ENCODE results near the gene CARHSP1. TPM values are rescaled to one million over a fixed set of nuclear protein-coding genes. Genes with fewer than 3 reads are reported as not detected.
A peak's percentile ranks its signal among the peaks of the same experiment; 100 is the strongest.
"Not testable (repeated sequence)": the region's sequence is repeated elsewhere in the genome, so short reads cannot be mapped to it uniquely, and the experiment has no call there.

Gene CARHSP1
- total RNA-seq, 1 experiment from 2014 or later = 79.7 TPM

GRCh38 chr16:8872071-8872470 lies 3.3 kb upstream of the CARHSP1 start:
- no peak for TF ChIP-seq ELF1 (IDR thresholded peaks at IDR 0.05; ENCODE audit: borderline replicate concordance, low read depth)
- no peak for TF ChIP-seq EZH2phosphoT487 (IDR thresholded peaks at IDR 0.05; ENCODE audit: borderline replicate concordance)
- no peak for TF ChIP-seq MAX (IDR thresholded peaks at IDR 0.05)
- no peak for TF ChIP-seq REST (IDR thresholded peaks at IDR 0.05; ENCODE audit: low read depth)
- no peak for TF ChIP-seq EZH2 (IDR thresholded peaks at IDR 0.05)
- no peak for TF ChIP-seq ZNF274 (IDR thresholded peaks at IDR 0.05; ENCODE audit: low read depth, low read length)
- TF ChIP-seq POLR2A (IDR thresholded peaks at IDR 0.05; ENCODE audit: borderline replicate concordance, extremely low read depth, insufficient read depth, insufficient read length) = no peak
- TF ChIP-seq EGR1 (IDR thresholded peaks at IDR 0.05; ENCODE audit: low read depth) = no peak
- TF ChIP-seq CTCF (IDR thresholded peaks at IDR 0.05 in 2 of 3, conservative IDR thresholded peaks at IDR 0.05 in 1 of 3; ENCODE audit: borderline replicate concordance in 1 of 3, insufficient read depth in 1 of 3, low read depth in 2 of 3, low read length in 2 of 3) = no peak
- no peak for TF ChIP-seq CEBPB (IDR thresholded peaks at IDR 0.05; ENCODE audit: low read depth)
- no peak for TF ChIP-seq ZFX (IDR thresholded peaks at IDR 0.05)
- Histone ChIP-seq H3K4me2 (ENCODE audit: low read length) (no peak overlapping the region), H2AFZ (ENCODE audit: low read depth, low read length, poor library complexity, severe bottlenecking) (no peak overlapping the region), H3K9me2 (ENCODE audit: insufficient read depth) (no peaks in the 10 kb centered on the region), H3K79me2 (ENCODE audit: insufficient read depth, low read length) (peaks cover 12% of the 10 kb centered on the region), H3K27ac (ENCODE audit: low read depth, low read length) (no peak overlapping the region), H3K4me3 (replicated peaks in 1 of 2; ENCODE audit: low read depth in 1 of 2, low read length in 2 of 2) (no peak overlapping the region), H3K27me3 (ENCODE audit: insufficient read depth, low read length) (no peaks in the 10 kb centered on the region), H3K4me1 (ENCODE audit: control insufficient read depth in 1 of 2, insufficient read depth in 2 of 2, low read length in 2 of 2) (peaks cover 27 to 37% of the 10 kb centered on the region in 2 experiments), H3K9me3 (ENCODE audit: control insufficient read depth in 1 of 2, insufficient read depth in 1 of 2, low read depth in 1 of 2, low read length in 2 of 2) (no peaks in the 10 kb centered on the region), H3K36me3 (ENCODE audit: control insufficient read depth in 1 of 2, insufficient read depth in 2 of 2, low read length in 2 of 2) (no peaks in the 10 kb centered on the region), H4K20me1 (ENCODE audit: insufficient read depth) (no peaks in the 10 kb centered on the region; the same call in 1 of the 2 replicates), H3K9ac (ENCODE audit: low read length) (no peak overlapping the region)
- ChIA-PET POLR2A (no interaction called here), RAD21 (ENCODE audit: low non-redundant PET in 1 of 2, low total read pairs in 2 of 2, uncharacterized antibody in 2 of 2, unreplicated experiment in 2 of 2) (no interaction called here), CTCF (no interaction called here)
- BruUV-seq (replicated peaks) = no TSS peak
- ATAC-seq = no peak
- DNase-seq (ENCODE audit: low read depth, low spot score) = no peak
- intact Hi-C loops (cut with micrococcal nuclease) = no loop called here

GRCh38 chr16:8869988-8870241 lies 1.1 kb upstream of the CARHSP1 start:
- ATAC-seq; H3K4me3 ChIP-seq (replicated peaks in 1 of 2; ENCODE audit: low read depth in 1 of 2, low read length in 2 of 2); H3K36me3 ChIP-seq (ENCODE audit: control insufficient read depth in 1 of 2, insufficient read depth in 2 of 2, low read length in 2 of 2); DNase-seq (ENCODE audit: low read depth, low spot score); POLR2A ChIA-PET; H3K9me3 ChIP-seq (ENCODE audit: control insufficient read depth in 1 of 2, insufficient read depth in 1 of 2, low read depth in 1 of 2, low read length in 2 of 2); H3K9me2 ChIP-seq (ENCODE audit: insufficient read depth); H2AFZ ChIP-seq (ENCODE audit: low read depth, low read length, poor library complexity, severe bottlenecking); intact Hi-C loops (cut with micrococcal nuclease); H3K27me3 ChIP-seq (ENCODE audit: insufficient read depth, low read length); RAD21 ChIA-PET (ENCODE audit: low non-redundant PET in 1 of 2, low total read pairs in 2 of 2, uncharacterized antibody in 2 of 2, unreplicated experiment in 2 of 2); BruUV-seq (replicated peaks); H4K20me1 ChIP-seq (ENCODE audit: insufficient read depth); H3K9ac ChIP-seq (ENCODE audit: low read length): not testable (repeated sequence)
- CTCF ChIA-PET = interaction anchor here (1.0 to 4.0 kb wide), 2 partner anchors 10 to 67 kb away, joined by 3 to 38 read pairs; partner anchors contain the start of gene LITAFD
- Histone ChIP-seq H3K4me2 (ENCODE audit: low read length) (peak overlapping the region; percentile 88; the same call in 1 of the 2 replicates), H3K4me1 (ENCODE audit: control insufficient read depth in 1 of 2, insufficient read depth in 2 of 2, low read length in 2 of 2) (peaks cover 38 to 55% of the 10 kb centered on the region in 2 experiments), H3K27ac (ENCODE audit: low read depth, low read length) (peak overlapping the region; percentile 55; the same call in 1 of the 2 replicates), H3K79me2 (ENCODE audit: insufficient read depth, low read length) (peaks cover 34% of the 10 kb centered on the region)
